Esophagus muscularis mucosa (tissue), 4 donors: Measurements from ENCODE around the gene TSC22D3.

Source experiments
- EP300 ChIP-seq: sonication (generic); formaldehyde crosslinking; IDR thresholded peaks from one replicate; pipeline ENCODE4 v1.6.1; 2017; ENCODE audit warnings: antibody characterized with exemption
- POLR2A ChIP-seq: fragments of 450-650 bp; IDR thresholded peaks from one replicate; pipeline ENCODE4 v1.6.1; 2017; ENCODE audit warnings: antibody characterized with exemption, moderate library complexity, mild to moderate bottlenecking, low read depth
- POLR2AphosphoS5 ChIP-seq, 2 donors: sonication (generic); formaldehyde crosslinking; IDR thresholded peaks; one replicate each; pipeline ENCODE4 v1.6.1; 2017; ENCODE audit warnings: antibody characterized with exemption in 2 of 2
- TF ChIP-seq, protein P1 (sequence below), 3 experiments: fragments of 200-600 bp in 2 of 3; fragments of 450-650 bp in 1 of 3; sonication (generic) in 2 of 3; IDR thresholded peaks; one replicate each; pipeline ENCODE4 v1.5.1; 2017 to 2019; ENCODE audit warnings: antibody characterized with exemption in 3 of 3, mild to moderate bottlenecking in 2 of 3, moderate library complexity in 1 of 3

DNA sequence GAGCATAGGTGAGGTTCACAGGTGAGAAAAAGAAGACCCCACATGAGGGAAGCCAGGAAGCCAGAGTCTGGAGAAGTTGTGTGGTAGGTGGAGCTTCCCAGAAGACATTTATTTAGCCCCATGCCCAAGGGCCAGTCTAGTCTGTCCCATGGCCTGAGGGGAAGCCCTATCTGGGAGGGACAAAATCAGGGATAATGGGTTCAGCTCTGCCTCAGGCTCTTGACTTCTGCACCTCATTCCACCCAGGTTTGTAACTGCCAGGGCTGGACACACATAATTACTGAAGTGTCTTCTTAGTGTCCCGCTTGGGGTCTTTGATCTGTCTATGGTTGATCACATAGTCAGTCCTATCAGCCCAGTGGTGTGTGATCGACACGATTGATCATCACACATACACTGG, 36.0 kb downstream of the TSC22D3 start:
- TF ChIP-seq, protein P1, sequence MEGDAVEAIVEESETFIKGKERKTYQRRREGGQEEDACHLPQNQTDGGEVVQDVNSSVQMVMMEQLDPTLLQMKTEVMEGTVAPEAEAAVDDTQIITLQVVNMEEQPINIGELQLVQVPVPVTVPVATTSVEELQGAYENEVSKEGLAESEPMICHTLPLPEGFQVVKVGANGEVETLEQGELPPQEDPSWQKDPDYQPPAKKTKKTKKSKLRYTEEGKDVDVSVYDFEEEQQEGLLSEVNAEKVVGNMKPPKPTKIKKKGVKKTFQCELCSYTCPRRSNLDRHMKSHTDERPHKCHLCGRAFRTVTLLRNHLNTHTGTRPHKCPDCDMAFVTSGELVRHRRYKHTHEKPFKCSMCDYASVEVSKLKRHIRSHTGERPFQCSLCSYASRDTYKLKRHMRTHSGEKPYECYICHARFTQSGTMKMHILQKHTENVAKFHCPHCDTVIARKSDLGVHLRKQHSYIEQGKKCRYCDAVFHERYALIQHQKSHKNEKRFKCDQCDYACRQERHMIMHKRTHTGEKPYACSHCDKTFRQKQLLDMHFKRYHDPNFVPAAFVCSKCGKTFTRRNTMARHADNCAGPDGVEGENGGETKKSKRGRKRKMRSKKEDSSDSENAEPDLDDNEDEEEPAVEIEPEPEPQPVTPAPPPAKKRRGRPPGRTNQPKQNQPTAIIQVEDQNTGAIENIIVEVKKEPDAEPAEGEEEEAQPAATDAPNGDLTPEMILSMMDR (IDR thresholded peaks at IDR 0.05): no peak
- TF ChIP-seq POLR2A (no peak), EP300 (no peak), POLR2AphosphoS5 (IDR thresholded peaks at IDR 0.05) (no peak)
